Glomerular visceral epithelial cell (primary cell): Measurements from ENCODE around the gene GOLGA1.
A peak's percentile ranks its signal among the peaks of the same experiment; 100 is the strongest.
"Not testable (repeated sequence)": the region's sequence is repeated elsewhere in the genome, so short reads cannot be mapped to it uniquely, and the experiment has no call there.

Experiments
- DNase-seq: peaks from one replicate; pipeline ENCODE4 v3.0.0-alpha.2; 2016; ENCODE audit errors: extremely low spot score

GOLGA1 gene

GRCh38 chr9:124939944-124940343 is 939 bp downstream of the GOLGA1 start:
- DNase-seq: no peak

DNA sequence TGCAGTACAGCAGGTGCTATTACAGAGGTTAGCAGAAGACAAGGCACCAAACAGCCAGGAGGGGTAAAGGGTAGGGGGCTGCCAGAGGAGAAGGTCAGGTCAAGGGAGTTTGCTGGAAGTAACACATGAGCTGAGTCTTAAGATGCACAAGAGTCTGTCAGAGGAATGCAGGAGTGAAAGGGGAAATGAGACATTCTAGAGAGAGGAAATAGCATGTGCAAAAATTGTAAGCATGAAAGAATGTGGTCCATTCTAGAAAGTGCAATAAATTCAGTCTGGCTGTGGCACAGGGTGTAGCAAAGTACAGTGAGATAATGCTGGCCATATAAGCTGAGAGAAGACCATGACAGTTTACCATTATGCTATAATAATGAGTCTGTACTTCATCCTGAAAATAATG is 6.6 kb downstream of the GOLGA1 start:
- no peak for DNase-seq

- no peak for DNase-seq
These were observed 8.6 kb downstream of the GOLGA1 start for GRCh38 chr9:124932333-124932732.

DNA sequence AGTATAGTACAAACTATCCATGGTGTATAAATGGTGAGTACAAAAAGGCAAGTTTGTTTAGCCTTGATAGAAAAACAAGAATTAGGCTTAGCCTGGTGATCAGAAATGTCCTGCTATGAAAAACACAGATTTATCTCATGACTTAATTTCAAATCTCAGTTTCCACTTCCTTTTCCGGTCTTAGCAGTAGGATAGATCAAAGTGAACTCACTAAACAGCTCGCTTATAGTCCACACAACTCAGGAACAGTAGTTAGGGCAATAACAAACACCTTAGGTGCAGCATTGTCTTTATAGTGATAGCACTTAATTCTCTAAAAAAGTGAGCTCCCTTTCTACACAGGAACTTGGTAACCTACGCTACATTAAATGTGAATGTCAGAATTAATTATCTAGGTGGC is 11.4 kb downstream of the GOLGA1 start:
- DNase-seq: no peak

DNA sequence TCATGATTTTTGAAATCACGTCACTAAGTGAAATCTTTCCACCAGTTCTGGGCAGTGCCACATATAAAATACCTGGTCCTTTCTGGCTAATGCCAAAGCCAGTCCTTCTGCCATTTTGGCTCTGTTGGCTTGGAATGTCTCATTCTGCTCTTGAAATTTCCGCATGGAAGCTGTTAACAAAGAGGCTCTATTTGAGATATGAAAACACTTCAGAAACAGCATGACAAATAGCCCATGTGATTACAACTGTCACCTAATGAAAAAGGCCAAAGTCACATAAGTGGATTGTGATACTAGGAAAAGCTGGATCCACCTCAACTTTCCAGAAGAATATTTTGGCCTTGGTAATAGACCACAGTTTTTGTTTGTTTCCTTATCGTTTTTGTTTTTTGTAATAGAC is 12.8 kb downstream of the GOLGA1 start:
- DNase-seq: no peak

DNA sequence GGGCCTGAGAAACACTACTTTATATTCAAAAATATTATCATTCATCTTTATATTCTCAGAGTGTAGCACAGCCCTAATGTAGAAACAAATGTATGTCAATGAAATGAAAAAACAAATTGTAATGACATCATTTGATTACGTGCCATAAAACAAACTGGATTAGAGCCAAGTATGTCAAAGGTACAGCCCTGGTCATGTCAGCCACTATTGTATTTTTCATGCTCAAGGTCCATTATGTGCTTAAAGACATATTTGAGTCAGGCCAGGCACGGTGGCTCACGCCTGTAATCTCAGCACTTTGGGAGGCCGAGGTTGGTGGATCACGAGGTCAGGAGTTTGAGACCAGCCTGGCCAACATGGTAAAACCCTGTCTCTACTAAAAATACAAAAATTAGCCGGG is 20.5 kb downstream of the GOLGA1 start:
- not testable (repeated sequence) for DNase-seq

DNA sequence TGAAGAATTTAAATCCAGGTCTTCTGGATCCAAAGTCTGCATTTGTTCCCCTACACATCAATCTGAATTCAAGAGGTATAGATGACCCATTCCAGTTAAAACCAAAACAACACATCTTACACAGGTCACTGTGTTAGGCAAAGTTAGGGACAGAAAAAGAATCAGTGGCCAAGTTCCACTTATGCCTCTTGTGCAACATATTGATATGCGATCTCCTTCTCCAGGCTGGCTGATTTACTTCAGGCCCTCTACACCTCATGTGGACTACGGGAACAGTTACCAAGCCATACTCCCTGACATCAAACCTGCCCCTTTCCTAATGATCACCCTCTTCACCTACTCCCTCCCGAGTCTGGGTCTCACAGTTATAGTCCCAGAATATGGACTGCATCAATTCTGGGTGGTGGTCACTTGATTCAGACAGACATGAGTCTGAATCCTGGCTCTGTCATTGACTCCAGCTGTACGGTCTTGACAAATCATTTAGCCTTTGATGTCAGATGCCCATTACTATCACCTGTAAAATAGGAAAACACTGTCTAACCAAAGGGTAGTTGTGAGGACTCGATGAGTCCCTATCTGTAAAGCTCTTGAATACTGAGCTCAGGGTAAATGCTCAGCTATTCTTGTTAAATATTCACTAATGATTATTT is 26.0 kb downstream of the GOLGA1 start:
- DNase-seq: no peak

DNA sequence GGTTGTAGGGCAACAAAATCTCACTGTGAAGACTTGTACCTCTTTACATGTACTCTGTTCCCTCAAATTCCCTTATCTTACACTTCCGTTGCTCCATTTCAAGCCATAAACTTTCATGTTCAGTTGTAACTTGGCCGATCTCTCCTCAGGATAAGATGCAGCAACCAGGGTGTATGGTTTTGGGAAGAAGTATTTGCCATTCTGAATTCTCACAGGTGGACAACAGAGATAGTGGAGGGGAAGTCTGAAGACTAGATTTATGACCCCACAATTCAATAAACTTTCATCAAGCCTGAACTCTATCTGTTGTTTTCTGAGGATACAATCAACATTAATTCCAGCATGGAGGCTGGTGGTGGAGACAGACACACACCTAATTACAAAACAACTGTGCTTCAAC is 27.5 kb downstream of the GOLGA1 start:
- no peak for DNase-seq

DNA sequence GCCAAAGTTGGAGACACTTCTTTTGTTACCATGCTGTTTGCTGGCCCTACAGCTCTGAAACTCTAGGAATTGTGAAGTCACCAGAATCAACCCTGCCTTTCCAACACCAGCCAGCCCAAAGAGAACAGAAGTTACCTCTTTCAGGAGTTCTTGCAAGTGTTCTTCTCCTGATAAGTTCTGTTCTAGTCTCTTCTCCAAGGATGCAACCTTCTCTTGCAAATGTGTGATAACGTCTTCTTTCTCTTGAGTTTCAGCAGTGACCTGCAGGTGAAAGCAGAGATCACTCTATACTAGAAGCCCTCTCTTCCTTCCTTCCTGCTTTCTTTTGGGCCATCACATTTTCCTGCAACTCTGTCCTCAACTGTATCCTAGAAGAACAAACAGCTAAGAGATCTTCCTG is 29.1 kb downstream of the GOLGA1 start:
- no peak for DNase-seq

GRCh38 chr9:124908098-124908497 is 32.8 kb downstream of the GOLGA1 start:
- DNase-seq: no peak

- DNase-seq: no peak
These were observed 33.9 kb downstream of the GOLGA1 start for GRCh38 chr9:124906966-124907365.

DNA sequence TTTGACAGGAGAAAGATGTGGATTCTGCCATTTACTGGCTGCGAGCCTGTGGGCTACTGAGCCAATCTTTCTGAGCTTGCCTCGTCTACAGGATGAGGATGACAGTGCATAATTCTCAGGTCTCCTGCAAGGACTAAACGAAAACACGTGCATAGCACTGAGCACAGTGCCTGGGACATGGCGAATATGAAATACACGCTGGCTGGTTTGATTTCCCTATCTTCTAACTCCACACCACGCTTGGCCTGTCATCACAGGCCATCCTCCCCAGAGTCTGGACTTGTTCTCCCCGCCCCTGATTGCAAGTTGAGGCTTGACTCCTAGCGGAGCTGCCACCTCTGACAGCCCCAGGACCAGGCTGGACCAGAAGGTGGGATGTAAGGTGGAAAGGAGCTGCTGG is 41.0 kb downstream of the GOLGA1 start:
- no peak for DNase-seq

GRCh38 chr9:124897570-124898460 is 43.1 kb downstream of the GOLGA1 start:
- DNase-seq: no peak

- DNase-seq: peak; percentile 43
These were observed 46.1 kb downstream of the GOLGA1 start for GRCh38 chr9:124894741-124895170.

DNA sequence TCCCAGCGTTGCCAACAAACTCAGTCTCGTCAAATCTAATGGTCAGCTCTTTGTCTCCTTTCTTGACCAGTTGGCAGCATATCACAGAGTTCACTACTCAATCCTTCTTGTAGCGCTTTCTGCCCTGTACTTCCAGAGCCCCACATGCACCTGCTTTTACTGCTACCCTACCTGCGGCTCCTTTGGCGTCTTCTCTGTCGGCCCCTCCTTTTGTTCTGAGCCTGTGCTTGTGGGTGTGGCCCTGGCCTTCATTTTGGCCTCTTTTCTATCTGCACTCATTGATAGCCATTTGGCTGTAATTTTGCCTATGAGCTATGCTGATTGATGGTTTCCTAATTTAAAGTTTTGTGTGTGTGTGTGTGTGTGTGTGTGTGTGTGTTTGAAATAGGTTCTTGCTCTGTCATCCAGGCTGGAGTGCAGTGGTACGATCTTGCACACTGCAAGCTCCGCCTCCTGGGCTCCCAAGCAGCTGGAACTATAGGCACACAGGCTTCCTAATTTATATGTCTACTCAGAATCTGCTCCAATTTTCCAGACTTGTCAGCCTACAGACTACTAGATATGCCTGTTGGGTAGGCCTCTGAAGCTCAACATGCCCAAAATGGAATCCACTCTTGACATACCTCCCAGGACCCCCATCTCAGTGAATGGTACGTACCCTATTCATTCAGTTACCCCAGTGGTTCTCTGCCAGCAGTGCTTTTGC is 46.7 kb downstream of the GOLGA1 start:
- DNase-seq: no peak

DNA sequence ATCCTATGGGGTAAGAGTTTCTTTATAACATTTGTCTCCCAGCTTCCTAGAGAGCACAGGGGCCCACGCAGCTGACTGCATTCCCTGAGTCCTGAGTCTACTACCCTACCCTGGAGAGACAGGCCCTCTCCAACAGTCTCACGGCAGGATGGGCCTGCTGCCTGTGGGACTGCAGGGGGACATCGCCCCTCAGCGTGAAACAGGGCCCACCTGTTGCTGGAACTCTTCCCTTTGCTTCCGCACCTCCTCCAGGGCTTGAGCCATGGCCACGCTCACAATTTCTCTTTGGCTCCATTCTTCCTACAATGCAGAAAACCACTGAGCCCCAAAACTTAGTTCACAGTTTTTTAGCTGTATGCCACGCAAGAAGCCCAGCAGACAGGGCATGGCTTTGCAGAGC is 50.7 kb downstream of the GOLGA1 start:
- no peak for DNase-seq

- DNase-seq: no peak
These were observed 51.9 kb downstream of the GOLGA1 start for GRCh38 chr9:124889006-124889405.

- no peak for DNase-seq
These were observed 53.1 kb downstream of the GOLGA1 start for GRCh38 chr9:124887832-124888231.

DNA sequence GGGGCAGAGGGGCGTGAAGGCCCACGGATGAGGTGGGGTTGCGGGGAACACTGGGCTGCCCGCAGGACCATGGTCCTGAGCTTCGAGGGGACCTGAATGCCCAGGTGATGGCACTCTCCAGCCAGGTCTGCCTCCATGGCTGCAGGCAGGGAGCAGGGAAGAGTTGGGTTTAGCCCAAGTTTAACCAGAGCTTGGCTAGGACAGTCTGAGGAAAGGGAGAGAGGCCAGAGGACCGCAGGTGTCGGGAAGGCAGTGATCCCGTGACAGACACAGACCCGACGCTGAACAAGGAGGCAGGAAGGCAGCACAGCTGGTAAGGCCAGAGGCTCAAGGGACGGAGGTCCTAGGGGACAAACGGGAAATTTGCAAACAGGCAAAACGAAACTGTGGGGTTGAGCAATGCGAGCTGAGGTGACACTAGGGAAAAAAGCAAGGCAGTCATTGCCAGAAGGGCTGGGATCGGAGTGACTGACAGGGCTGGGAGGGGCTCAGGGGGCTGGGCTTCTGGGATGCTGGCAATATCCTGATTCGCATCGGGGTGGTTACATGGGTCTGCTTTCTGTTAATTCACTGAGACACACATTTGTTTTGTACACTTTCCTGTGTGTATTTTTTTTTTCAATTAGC is 53.9 kb downstream of the GOLGA1 start:
- DNase-seq: no peak

DNA sequence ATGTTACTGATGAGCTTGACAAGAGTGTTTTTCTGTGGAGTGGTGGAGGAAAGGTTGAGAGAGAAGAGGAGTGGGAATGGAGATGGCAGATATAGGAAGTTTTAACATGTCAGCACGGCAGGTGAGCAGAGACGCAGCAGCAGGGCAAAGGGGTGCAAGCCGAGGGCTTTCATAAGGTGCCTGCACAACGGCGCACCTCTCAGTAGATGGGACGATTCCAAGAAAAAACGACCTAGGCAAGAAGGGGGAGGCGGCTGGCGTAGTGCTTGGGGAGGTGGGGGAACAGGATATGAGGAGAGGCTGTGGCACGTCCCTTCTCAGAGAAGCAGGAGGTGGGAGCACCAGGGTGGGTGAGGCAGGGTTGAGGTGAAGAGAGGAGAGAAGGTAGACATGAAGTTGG is 54.4 kb downstream of the GOLGA1 start:
- no peak for DNase-seq

DNA sequence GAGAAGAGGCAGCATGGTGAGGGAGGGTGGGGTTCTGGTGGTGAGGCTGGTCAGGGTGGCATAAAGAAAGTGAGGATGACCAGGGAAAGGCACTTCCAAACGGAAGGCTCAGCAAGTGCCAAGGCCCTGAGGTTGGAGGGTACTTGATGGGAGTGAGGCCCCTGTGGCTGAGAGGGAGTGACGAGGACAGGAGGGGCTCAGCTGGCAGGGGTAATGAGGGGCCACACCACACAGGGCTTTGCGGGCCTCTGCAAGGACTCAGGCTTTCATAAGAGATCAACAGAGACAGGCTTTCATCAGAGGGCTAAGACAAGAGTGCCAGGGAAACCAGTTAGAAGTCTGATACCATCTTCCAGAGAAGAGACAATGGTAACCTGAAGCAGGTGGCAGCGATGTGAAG is 55.3 kb downstream of the GOLGA1 start:
- DNase-seq: no peak

DNA sequence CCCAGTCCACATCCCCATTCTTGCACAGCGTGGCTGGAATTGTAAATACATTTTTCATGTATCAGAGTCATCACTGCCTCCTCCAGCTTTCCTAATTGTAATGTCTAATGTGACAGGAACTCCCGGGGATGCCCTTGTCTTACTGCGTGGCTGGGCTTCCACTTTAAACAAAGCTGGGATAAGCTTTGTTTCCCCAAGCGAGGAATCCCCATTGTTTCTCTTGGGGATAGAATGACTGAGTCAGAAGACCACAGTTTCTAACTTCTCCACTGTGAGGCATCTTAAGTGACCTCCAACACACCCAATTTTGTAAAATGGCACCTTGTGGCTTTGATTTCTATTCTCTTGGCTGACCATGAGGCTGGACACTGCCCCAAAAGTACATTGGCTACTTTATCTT is 56.5 kb downstream of the GOLGA1 start:
- no peak for DNase-seq
